NCI-H2227 (cell line): ENCODE measurements around the gene UBFD1.
A peak's percentile ranks its signal among the peaks of the same experiment; 100 is the strongest.
"Not testable (repeated sequence)": the region's sequence is repeated elsewhere in the genome, so short reads cannot be mapped to it uniquely, and the experiment has no call there.

Experiments used
- DNase-seq: peaks from one replicate; lab custom pipeline; 2025; ENCODE audit not compliant: unreplicated experiment; lab: John Stamatoyannopoulos, UW

Gene UBFD1

GRCh38 chr16:23566724-23567123, 9.2 kb downstream of the UBFD1 start:
- no peak for DNase-seq

DNA sequence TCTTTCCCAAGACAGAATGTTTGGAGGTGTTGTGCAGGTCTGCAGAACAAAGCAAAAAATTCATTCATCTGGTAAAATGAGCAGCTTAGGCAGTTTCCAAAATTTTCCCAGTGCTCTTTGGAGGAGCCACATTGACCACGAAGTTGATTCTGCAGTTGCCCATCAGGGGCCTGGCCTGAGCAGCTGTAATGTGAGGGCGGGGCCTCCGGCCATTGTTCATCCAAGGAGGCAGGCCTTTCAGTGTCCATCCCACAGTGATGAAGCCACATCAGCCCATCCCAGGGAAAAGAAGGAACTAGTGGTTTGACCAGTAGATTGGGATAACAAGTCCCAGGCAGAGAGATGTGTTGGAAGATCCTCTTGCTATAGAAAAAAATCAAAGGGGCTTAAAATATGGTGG, 10.1 kb downstream of the UBFD1 start:
- DNase-seq, result no peak

- no peak for DNase-seq
These were observed 13.6 kb downstream of the UBFD1 start for GRCh38 chr16:23570992-23571632.

DNA sequence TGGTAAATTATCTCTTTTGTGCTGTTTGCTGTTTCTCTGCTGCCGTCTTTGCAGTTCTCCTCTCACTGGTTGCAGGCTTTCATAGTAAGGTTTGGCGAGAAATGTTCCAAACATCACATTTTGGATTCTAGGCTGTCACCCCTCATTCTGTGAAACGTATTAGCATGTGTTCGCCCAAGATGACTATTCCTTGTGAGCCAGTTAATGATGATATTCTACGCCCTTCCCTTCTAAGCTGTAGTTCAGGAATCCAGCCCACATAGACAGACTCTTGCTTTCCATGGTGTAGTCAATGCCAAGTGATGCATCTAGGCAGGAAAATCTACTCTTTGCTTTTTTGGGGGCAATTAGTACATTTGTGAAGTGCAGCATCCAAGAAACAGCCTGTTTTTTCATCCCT, 14.4 kb downstream of the UBFD1 start:
- no peak for DNase-seq

- DNase-seq, result no peak
These were observed 14.9 kb downstream of the UBFD1 start for GRCh38 chr16:23572394-23572793.

- DNase-seq, result no peak
These were observed 16.3 kb downstream of the UBFD1 start for GRCh38 chr16:23573817-23574216.

DNA sequence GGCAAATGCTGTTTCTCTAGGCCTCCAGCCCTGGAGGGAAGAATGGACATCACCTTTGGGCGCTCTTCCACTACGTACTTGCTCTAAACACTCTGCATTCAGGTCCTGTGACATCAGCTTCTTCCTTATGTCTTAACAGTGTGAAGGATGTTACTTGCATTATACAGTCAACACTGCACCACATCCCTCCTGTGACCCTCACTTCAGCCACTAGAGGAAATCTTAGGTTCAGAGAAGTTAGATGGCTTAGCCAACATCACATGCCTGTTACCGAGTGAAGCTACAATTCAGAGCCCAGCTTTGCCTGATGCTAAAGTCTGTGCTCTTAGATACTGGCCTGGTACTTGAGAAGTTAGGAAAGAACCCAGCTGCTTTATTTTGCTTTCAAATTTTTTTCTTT, 18.3 kb downstream of the UBFD1 start:
- no peak for DNase-seq

DNA sequence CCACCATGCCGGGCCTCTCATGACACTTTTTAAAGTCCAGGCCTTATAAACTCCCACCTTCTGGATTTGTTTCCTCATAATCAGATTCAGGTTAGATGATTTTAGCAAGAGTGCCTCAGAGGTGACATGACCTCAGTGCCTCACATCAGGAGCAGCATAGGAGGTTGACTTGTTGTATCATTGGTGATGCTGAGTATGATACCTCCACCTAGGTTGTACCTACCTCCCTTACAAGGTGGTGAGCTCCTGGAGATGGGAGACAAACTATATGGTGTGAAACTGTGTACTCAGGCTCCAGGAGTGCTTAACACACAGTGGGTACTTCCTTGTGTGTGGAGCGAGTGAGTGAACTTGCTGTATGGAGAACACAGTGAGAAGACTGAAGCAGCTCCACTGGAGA, 20.0 kb downstream of the UBFD1 start:
- no peak for DNase-seq

DNA sequence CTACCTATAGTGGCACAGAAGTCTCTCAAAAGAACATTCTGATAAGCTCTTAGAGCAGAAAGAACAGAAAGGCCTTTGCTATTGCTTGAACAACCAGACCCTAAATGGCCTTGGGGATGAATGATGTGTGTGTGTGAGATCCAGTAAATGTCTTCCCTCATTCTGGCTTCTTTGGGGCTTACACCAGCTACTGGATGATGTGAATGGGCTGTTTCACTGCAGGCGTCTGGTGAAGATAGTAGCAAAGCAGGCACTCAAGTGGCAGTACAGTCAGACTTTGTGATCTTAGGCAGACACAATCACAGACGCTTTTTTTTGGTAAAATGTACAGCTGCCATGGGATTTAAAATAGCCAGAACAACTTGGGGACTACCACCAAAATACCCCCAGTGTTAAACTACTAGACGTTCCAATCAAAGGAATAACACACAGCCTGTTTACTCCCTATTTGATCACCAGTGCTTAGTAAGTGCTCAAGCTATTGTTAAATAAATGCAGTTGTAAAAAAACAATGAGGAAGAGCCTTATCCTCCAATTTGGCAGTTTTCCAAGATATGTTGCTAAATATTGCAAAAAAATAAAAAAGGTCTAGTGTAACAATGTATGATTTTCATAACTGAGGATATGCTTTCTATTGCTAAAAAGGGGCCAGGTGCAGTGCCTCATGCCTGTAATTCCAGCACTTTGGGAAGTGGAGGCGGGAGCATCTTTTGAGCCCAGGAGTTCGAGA, 20.7 kb downstream of the UBFD1 start:
- no peak for DNase-seq

- no peak for DNase-seq
These were observed 21.8 kb downstream of the UBFD1 start for GRCh38 chr16:23579371-23579770.

DNA sequence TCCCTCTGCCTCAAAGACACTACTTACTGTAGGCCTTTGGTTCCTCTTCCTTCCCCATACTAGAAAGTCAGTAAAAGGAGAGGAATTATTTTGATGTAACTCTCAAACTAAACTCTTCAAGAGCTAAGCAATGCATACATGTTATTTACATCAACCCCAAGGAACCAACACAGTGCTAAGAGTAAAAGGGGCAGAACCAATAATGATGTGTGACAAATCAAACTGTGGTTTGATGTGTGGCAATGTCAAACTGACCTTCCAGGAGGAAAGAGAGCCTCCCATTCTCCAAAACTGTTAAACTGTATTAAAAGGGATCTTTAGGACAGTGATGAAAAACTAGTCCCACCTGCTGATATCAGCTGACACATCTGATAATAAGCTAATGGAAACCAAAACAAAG, 22.9 kb downstream of the UBFD1 start:
- DNase-seq, result no peak

DNA sequence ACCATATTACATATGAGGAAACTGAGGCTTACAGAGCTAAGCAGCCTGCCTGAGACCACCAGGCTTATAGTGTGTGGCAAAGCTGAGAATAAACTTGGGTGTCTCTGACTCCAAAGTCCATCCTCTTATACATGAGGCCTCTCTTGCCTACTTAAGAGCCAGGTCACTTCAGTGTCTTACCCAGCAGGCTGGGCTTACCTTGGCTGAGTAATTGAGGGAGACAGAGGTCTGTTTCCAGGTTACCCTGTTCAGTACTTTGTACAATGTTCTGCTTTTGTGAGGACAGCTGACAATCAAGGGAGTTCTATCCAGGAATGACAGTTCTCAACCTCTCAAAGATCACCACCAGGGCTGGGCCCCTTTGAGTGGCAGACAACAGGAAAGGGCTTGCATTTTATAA, 24.2 kb downstream of the UBFD1 start:
- DNase-seq, result no peak

DNA sequence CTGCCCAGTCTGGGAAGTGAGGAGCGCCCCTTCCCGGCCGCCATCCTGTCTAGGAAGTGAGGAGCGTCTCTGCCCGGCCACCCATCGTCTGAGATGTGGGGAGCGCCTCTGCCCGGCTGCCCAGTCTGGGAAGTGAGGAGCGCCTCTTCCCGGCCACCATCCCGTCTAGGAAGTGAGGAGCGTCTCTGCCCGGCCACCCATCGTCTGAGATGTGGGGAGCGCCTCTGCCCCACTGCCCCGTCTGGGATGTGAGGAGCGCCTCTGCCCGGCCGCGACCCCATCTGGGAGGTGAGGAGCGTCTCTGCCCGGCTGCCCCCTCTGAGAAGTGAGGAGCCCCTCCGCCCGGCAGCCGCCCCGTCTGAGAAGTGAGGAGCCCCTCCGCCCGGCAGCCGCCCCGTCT, 25.7 kb downstream of the UBFD1 start:
- DNase-seq, result not testable (repeated sequence)

DNA sequence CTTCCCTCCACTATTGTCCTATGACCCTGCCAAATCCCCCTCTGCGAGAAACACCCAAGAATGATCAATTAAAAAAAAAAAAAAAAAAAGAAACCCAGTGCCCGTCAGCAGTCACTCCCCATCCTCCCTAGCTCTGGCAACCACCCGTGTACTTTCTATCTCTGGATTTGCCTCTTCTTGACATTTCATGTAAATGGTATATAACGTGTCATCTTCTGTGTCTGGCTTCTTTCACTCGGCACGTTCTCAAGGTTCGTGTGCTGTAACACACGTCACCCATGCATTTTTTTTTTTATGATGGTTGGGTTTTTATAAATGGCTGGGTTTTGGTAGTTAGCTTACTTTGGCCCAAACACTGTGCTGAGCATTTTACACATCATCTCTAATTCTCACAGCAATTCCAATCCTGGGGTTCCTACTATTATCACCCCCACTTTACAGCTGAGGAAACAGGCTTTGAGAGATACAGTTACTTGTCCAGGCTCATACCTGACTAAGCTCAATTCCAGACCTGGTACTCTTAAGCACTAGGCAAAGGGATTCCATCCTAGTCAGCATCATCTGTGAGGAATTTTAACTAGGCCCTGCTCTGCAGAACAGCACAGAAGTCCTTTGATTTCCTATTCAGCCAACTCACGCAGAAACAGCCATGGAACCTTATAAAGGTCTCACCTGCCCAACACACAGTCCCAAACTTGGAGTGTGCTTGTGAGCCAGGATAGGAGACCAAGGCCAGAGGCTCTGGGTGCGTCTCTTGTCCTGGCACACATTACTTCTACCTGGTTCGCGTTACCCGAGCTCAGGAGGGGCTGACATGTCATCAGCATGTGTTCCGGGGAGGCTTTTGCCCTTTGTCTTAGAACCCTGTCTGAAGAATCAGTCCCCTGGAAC, 26.9 kb downstream of the UBFD1 start:
- no peak for DNase-seq

DNA sequence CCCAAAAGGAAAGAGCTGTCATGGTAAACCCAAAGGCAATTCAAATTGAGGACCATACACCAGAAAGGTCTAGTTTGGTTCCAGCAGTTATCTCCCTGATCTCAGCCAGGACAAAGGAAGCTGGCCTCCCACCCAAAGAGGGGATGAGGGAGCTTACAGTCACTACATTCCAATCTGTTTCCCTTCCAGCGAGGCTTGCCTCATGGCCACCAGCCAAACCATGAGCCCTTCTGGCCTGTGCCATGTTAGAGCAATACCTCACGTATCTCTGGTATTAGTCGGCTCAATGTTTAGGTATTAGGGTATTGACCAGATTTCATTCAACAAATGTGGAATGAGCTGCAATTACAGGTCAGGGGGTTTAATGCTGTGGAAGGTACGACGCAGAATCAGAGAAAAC, 30.2 kb downstream of the UBFD1 start:
- DNase-seq, result no peak

- no peak for DNase-seq
These were observed 32.7 kb downstream of the UBFD1 start for GRCh38 chr16:23590181-23590580.

GRCh38 chr16:23594186-23594585, 36.7 kb downstream of the UBFD1 start:
- DNase-seq, result no peak

DNA sequence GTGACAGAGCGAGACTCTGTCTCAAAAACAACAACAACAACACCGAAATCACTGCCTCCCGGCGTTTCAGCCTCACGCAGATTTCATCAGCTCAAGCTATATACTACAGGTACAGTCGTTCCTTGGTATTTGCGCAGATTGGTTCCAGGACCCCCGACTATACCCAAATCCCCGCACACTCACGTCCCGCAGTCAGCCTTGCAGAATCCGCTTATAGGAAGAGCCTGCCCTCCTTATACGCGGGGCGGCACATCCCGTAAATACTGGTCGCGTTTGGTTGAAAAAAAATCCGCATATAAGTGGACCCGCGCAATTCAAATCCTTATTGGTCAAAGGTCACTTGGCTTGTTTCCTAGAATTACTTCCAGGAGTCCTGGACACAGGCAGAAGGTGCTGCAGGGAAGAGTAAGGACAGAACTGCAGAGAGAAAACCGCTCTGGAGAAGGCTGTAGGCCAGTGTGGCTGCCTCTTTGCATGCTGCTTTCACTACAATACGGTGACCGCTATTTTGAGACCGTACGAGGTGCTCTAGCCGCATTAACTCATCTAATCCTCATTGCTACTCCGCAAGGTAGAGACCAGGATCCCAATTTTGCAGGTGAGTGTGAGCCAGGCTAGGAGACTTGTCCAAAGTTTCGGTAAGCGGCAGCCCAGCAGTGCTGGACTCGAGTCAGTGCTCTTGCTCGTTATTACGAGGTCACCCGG, 37.9 kb downstream of the UBFD1 start:
- peak; percentile 24 for DNase-seq

- DNase-seq, result peak; percentile 94
These were observed 38.6 kb downstream of the UBFD1 start, which contains the start of gene NDUFAB1 for GRCh38 chr16:23595951-23596720. Gene NDUFAB1 (minus strand): TSS chr16:23596316. CDS start chr16:23596290, 26 bp downstream.

DNA sequence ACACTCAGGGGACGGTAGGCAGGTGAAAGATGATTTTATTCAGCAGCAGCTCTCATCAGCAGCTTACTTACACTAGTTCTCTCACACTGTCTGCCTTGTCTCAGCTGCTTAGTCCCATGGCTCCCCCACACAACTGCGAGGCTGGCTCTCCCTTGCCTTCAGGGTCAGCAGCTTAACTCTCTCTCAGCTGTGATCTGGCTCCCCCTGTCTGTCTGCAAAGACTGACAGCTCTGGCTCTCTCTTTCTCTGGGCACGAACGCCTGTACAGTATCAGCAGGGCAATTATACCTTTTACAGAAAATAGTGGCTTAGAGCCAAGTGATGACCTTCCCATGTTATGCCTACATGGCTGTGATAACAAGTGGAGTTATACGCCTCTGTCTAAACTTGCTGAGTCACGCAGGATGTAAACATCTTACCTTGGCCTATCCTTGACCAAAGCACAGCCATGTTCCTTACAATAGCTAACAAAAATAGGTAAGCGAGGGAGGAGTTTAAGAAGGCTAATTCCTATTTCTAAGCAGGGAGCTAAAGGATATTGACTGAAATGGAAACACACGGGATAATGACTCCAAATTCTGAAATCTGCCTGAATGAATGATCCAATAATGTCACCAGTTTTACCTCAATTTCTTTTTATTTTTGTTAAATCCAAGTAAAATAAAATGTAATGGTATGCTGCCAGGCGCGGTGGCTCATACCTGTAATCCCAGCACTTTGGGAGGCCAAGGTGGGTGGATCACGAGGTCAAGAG, 39.7 kb downstream of the UBFD1 start:
- peak; percentile 44 for DNase-seq
